ENCODE data around the gene C1orf226. TPM values are rescaled to one million over a fixed set of nuclear protein-coding genes. Genes with fewer than 3 reads are reported as not detected.

Gene C1orf226
- total RNA-seq, 4 donors from 2014 or later: 1.3 to 24.4 (median 4.8) TPM

DNA sequence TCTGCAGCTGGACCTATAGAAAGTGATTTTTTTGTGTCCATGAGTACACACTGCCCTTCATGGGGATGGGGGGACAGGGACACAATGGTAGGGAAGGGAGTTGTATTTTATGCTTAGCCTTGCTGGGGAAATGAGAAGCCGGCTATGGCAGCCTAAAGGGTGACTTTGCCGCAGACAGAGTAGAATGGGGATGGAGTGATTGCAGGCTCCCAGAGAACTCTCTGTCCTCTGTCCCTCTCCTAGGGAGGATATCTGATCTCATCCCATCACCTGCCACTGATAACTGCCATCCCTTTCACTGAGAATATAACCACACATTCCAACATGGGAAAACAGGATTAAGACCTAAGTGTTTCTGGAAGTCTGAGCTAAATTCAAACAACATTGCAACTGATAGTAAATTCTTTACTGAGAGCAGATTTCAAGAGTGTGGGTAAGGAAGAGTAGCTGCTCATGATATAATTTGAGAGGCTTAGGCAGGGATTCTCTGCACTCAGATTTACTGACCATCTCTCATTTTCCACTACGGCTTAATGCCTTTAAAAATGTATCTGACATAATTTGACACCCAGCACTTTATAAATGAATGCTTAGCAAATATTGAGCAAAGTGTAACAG, 16.5 kb downstream of the C1orf226 start:
- no peaks in the 10 kb centered on the region for H3K9me3 ChIP-seq
- no peaks in the 10 kb centered on the region for H3K4me1 ChIP-seq
- no peak overlapping the region for H3K4me3 ChIP-seq
- no peak overlapping the region for H3K27ac ChIP-seq
- H3K36me3 ChIP-seq: no peaks in the 10 kb centered on the region
- no peak for DNase-seq
- intact Hi-C loops (cut with DNase I; ENCODE audit: low total_unique reads): no loop called here
- no peaks in the 10 kb centered on the region for H3K27me3 ChIP-seq
- no peak for TF ChIP-seq POLR2A (IDR thresholded peaks at IDR 0.05)

DNA sequence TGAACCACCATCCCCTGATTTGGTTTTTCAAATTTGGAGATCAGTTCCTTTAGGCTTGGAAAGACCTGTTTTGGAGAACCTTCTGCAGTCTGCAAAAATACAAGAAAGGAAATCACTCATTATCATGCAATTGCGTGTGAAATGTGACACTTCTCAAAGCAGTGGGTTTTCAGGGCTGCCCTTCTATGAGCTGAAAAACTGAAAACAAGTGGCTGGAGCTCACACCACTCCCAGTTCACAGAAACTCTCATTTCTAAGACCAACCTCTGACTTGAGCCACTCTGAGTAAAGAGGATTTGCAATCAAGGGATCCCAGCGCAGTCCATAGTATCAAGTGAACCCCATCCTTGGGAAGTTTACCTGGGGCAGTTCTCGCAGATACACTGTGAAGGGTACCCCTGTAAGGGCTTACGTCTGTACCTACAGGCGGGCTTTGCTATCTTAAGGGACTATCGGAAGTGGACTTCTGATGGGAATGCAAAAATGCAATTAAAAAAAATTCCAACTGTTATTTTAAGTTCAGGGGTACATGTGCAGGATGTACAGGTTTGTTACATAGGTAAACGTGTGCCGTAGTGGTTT, 17.6 kb downstream of the C1orf226 start:
- Histone ChIP-seq H3K27ac (no peak overlapping the region), H3K4me3 (no peak overlapping the region), H3K27me3 (no peaks in the 10 kb centered on the region), H3K4me1 (no peaks in the 10 kb centered on the region), H3K36me3 (no peaks in the 10 kb centered on the region), H3K9me3 (no peaks in the 10 kb centered on the region)
- DNase-seq: no peak
- TF ChIP-seq, protein P1, sequence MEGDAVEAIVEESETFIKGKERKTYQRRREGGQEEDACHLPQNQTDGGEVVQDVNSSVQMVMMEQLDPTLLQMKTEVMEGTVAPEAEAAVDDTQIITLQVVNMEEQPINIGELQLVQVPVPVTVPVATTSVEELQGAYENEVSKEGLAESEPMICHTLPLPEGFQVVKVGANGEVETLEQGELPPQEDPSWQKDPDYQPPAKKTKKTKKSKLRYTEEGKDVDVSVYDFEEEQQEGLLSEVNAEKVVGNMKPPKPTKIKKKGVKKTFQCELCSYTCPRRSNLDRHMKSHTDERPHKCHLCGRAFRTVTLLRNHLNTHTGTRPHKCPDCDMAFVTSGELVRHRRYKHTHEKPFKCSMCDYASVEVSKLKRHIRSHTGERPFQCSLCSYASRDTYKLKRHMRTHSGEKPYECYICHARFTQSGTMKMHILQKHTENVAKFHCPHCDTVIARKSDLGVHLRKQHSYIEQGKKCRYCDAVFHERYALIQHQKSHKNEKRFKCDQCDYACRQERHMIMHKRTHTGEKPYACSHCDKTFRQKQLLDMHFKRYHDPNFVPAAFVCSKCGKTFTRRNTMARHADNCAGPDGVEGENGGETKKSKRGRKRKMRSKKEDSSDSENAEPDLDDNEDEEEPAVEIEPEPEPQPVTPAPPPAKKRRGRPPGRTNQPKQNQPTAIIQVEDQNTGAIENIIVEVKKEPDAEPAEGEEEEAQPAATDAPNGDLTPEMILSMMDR (IDR thresholded peaks at IDR 0.05): no peak
- no peak for TF ChIP-seq POLR2A (IDR thresholded peaks at IDR 0.05)
- intact Hi-C loops (cut with DNase I; ENCODE audit: low total_unique reads): no loop called here

- no peaks in the 10 kb centered on the region for H3K9me3 ChIP-seq
- no peak for TF ChIP-seq POLR2A (IDR thresholded peaks at IDR 0.05)
- DNase-seq: no peak
- no peaks in the 10 kb centered on the region for H3K36me3 ChIP-seq
- no peak overlapping the region for H3K27ac ChIP-seq
- intact Hi-C loops (cut with DNase I; ENCODE audit: low total_unique reads): no loop called here
- no peaks in the 10 kb centered on the region for H3K4me1 ChIP-seq
- H3K27me3 ChIP-seq: no peaks in the 10 kb centered on the region
- no peak overlapping the region for H3K4me3 ChIP-seq
These were observed 19.3 kb downstream of the C1orf226 start for GRCh38 chr1:162400790-162401355.

DNA sequence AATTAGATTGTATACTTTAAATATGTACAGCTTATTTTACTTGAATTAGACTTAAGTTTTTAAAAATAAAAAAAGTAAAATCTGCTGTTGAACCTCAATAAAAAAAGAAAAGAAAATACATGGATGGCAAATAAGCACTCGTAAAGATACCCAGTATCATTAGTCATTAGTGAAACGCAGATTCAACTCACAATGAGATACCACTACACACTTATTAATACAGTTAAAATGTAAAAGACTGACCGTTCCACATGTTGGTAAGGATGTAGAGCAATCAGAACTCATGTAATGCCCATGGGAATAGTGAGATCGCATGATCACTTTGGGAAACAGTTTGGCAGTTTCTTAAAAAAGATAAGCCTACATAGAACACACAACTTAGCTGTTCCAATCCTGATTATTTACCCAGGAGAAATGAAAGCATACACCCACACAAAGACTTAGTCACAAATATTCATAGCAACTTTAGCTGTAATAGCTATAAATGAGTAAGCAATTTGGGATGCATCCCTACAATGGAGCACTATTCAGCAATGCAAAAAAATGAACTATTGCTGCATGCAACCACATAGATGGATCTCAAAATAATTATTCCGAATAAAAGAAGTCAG, 23.1 kb downstream of the C1orf226 start:
- Histone ChIP-seq H3K4me1 (no peaks in the 10 kb centered on the region), H3K9me3 (no peaks in the 10 kb centered on the region), H3K27ac (no peak overlapping the region), H3K27me3 (no peaks in the 10 kb centered on the region), H3K4me3 (no peak overlapping the region), H3K36me3 (no peaks in the 10 kb centered on the region)
- TF ChIP-seq, protein P1 (IDR thresholded peaks at IDR 0.05): no peak
- TF ChIP-seq POLR2A (IDR thresholded peaks at IDR 0.05): no peak
- no peak for DNase-seq
- intact Hi-C loops (cut with DNase I; ENCODE audit: low total_unique reads): no loop called here

- no peaks in the 10 kb centered on the region for H3K36me3 ChIP-seq
- H3K4me1 ChIP-seq: no peaks in the 10 kb centered on the region
- H3K4me3 ChIP-seq: no peak overlapping the region
- TF ChIP-seq POLR2A (IDR thresholded peaks at IDR 0.05): no peak
- TF ChIP-seq, protein P1 (IDR thresholded peaks at IDR 0.05): no peak
- H3K27me3 ChIP-seq: no peaks in the 10 kb centered on the region
- H3K27ac ChIP-seq: no peak overlapping the region
- DNase-seq: no peak
- H3K9me3 ChIP-seq: no peaks in the 10 kb centered on the region
- intact Hi-C loops (cut with DNase I; ENCODE audit: low total_unique reads): no loop called here
These were observed 24.3 kb downstream of the C1orf226 start for GRCh38 chr1:162405800-162406199.

- intact Hi-C loops (cut with DNase I; ENCODE audit: low total_unique reads): no loop called here
- no peak overlapping the region for H3K27ac ChIP-seq
- no peaks in the 10 kb centered on the region for H3K4me1 ChIP-seq
- H3K4me3 ChIP-seq: no peak overlapping the region
- H3K27me3 ChIP-seq: no peaks in the 10 kb centered on the region
- no peak for DNase-seq
- H3K36me3 ChIP-seq: no peaks in the 10 kb centered on the region
- no peaks in the 10 kb centered on the region for H3K9me3 ChIP-seq
- no peak for TF ChIP-seq POLR2A (IDR thresholded peaks at IDR 0.05)
- TF ChIP-seq, protein P1 (IDR thresholded peaks at IDR 0.05): no peak
These were observed 25.3 kb downstream of the C1orf226 start for GRCh38 chr1:162406811-162407210.

Data from uterus (tissue), 4 donors.